K562 (cell line): ENCODE measurements around the gene KRT14. TPM values are rescaled to one million over a fixed set of nuclear protein-coding genes. Genes with fewer than 3 reads are reported as not detected.
"Not testable (repeated sequence)": the region's sequence is repeated elsewhere in the genome, so short reads cannot be mapped to it uniquely, and the experiment has no call there.

Experiments
- ATAC-seq: fragments of 200-7000 bp; cut with Tn5 transposase; 3 replicates; pipeline ENCODE4 v1.9.1; 2020; ENCODE audit warnings: moderate library complexity
- BruUV-seq: library from RNA; stranded (reverse); fragments of 400-500 nt; replicated peaks from 2 replicates; lab custom pipeline; 2021; lab: Mats Ljungman, UMichigan
- CTCF ChIA-PET: fragments of 300-600 bp; formaldehyde crosslinking; extraction: SDS; loops from one replicate; lab custom pipeline; 2021; ENCODE audit warnings: low intra/inter-chr PET ratio; lab: Yijun Ruan, JAX
- POLR2A ChIA-PET: fragments of 300-600, 350-650 bp; sonication (Branson Sonifier 250); formaldehyde crosslinking; extraction: SDS; loops from one replicate; lab custom pipeline; 2021; ENCODE audit warnings: antibody characterized with exemption, inconsistent platforms; lab: Yijun Ruan, JAX
- DNase-seq, 4 experiments: peaks; one replicate each; pipeline versions ENCODE4 v3.0.0 to v3.0.0-alpha.2; 2011 to 2018; ENCODE audit warnings: low spot score in 3 of 4, mixed read lengths in 3 of 4; ENCODE audit errors: extremely low read depth in 1 of 4
- FAIRE-seq: peaks from 2 replicates; lab custom pipeline; 2011; peaks lifted over from hg19 to GRCh38; lab: Jason Lieb, UNC
- H2AFZ ChIP-seq: 2 replicates; pipeline ENCODE4 v1.6.0; 2011; ENCODE audit warnings: low read depth, low read length, control low read depth, inconsistent platforms
- H3K27ac ChIP-seq: fragments of 200-600 bp; 3 replicates; pipeline ENCODE4 v1.8.0; 2011; ENCODE audit warnings: low read depth, mild to moderate bottlenecking, control low read depth, inconsistent platforms, low read length, moderate library complexity, mixed read lengths; ENCODE audit errors: extremely low read depth
- H3K27me3 ChIP-seq, 2 experiments: fragments of 300-600 bp in 1 of 2; 2 replicates in 1 of 2; 3 replicates in 1 of 2; pipeline versions ENCODE4 v1.6.0 to v1.8.0; 2011; ENCODE audit warnings: inconsistent platforms in 2 of 2, low read length in 2 of 2, mild to moderate bottlenecking in 1 of 2, mixed read lengths in 1 of 2, moderate library complexity in 1 of 2; ENCODE audit not compliant: control insufficient read depth in 2 of 2, insufficient read depth in 2 of 2
- H3K36me3 ChIP-seq: fragments of 300-600 bp; 3 replicates; pipeline ENCODE4 v1.8.0; 2011; ENCODE audit warnings: mild to moderate bottlenecking, low read length, inconsistent platforms; ENCODE audit not compliant: control insufficient read depth, insufficient read depth
- H3K4me1 ChIP-seq, 2 experiments: fragments of 200-600 bp in 1 of 2; replicated peaks in 1 of 2; 2 replicates in 1 of 2; 3 replicates in 1 of 2; pipeline versions ENCODE4 v1.5.1 to v1.8.0; 2011; ENCODE audit warnings: inconsistent platforms in 2 of 2, low read length in 2 of 2, mild to moderate bottlenecking in 1 of 2, mixed read lengths in 1 of 2, moderate library complexity in 1 of 2; ENCODE audit not compliant: control insufficient read depth in 2 of 2, insufficient read depth in 2 of 2
- H3K4me2 ChIP-seq: 2 replicates; pipeline ENCODE4 v1.6.1; 2011; ENCODE audit warnings: low read length, control low read depth, inconsistent platforms, mixed read lengths; ENCODE audit not compliant: insufficient read depth
- H3K4me3 ChIP-seq: fragments of 200-600 bp; sonication (generic), shearing (Covaris generic); 2 replicates; pipeline ENCODE4 v1.5.1; 2016; ENCODE audit warnings: control low read depth, inconsistent platforms
- H3K79me2 ChIP-seq: fragments of 200-600 bp; 3 replicates; pipeline ENCODE4 v1.8.0; 2011; ENCODE audit warnings: low read length, inconsistent platforms; ENCODE audit not compliant: control insufficient read depth, insufficient read depth
- H3K9ac ChIP-seq, 2 experiments: 2 replicates each; pipeline versions ENCODE4 v1.6.0 to v1.6.1; 2011; ENCODE audit warnings: low read depth in 2 of 2, low read length in 2 of 2, control low read depth in 1 of 2, inconsistent platforms in 1 of 2, mild to moderate bottlenecking in 1 of 2, mixed read lengths in 1 of 2; ENCODE audit not compliant: insufficient read depth in 1 of 2
- H3K9me1 ChIP-seq: one replicate; pipeline ENCODE4 v1.6.0; 2011; ENCODE audit warnings: inconsistent platforms, mild to moderate bottlenecking, low read length, moderate library complexity; ENCODE audit not compliant: control insufficient read depth, insufficient read depth
- H3K9me3 ChIP-seq: replicated peaks from 2 replicates; pipeline ENCODE4 v1.5.1; 2011; ENCODE audit warnings: low read depth, low read length, inconsistent platforms; ENCODE audit not compliant: control insufficient read depth, insufficient read depth
- H4K20me1 ChIP-seq: replicated peaks from 2 replicates; pipeline ENCODE4 v1.6.1; 2011; ENCODE audit warnings: low read length, inconsistent platforms, mixed read lengths; ENCODE audit not compliant: control insufficient read depth, insufficient read depth
- CTCF ChIP-seq, 3 experiments: IDR thresholded peaks in 2 of 3; conservative IDR thresholded peaks in 1 of 3; 2 replicates each; pipeline ENCODE4 v1.5.1; 2011 to 2012; ENCODE audit warnings: low read length in 3 of 3, mild to moderate bottlenecking in 3 of 3, control low read depth in 2 of 3, improper control_type of control experiment in 1 of 3, inconsistent platforms in 1 of 3, low read depth in 1 of 3, mixed read lengths in 1 of 3, moderate library complexity in 1 of 3; ENCODE audit not compliant: insufficient read depth in 2 of 3
- RAD21 ChIP-seq, 2 experiments: fragments of 250-450 bp in 1 of 2; fragments of 450-650 bp in 1 of 2; sonication (Bioruptor Pico) in 1 of 2; formaldehyde crosslinking in 1 of 2; IDR thresholded peaks in 1 of 2; conservative IDR thresholded peaks in 1 of 2; 2 replicates each; pipeline versions ENCODE4 v1.4.0 to v1.8.0; 2020 to 2022; ENCODE audit warnings: mild to moderate bottlenecking in 2 of 2, moderate library complexity in 1 of 2
- WGBS: fragments of 100-300 bp; shearing (Covaris generic); methylation state at CpG from one replicate; pipeline ENCODE4 v1.1.6; 2016; ENCODE audit warnings: low coverage, mixed read lengths; ENCODE audit not compliant: insufficient coverage; ENCODE audit errors: missing lambda C conversion rate; 5-methylcytosine and 5-hydroxymethylcytosine counted together
- in situ Hi-C: fragments of 300-500 bp; cut with MboI; formaldehyde crosslinking; loops from 4 replicates; pipeline ENCODE4 v1.15.0; 2018; ENCODE audit warnings: inconsistent platforms, mixed read lengths
- intact Hi-C: fragments of 100-400 bp; cut with micrococcal nuclease; formaldehyde crosslinking; loops from 2 replicates; pipeline ENCODE4 v1.14.2; 2022
- polyA plus RNA-seq, 8 experiments: library from polyadenylated mRNA; depleted of rRNA in 4 of 8; stranded (reverse) in 5 of 8; unstranded in 3 of 8; fragments of >200 nt; fragmentation: Nextera tagmentation in 2 of 8; fragmentation: Illumina TruSeq in 1 of 8; extraction: Ambion mirVana in 2 of 8; extraction: Trizol in 1 of 8; gene quantifications; 2 replicates each; pipeline versions ENCODE4 v1.2.1 to v1.2.3, GENCODE V29; 2011 to 2014; ENCODE audit warnings: inconsistent platforms in 1 of 8, missing spikeins in 1 of 8
- total RNA-seq, 7 experiments: library from RNA; depleted of rRNA in 6 of 7; stranded (reverse); fragments of >200 nt in 6 of 7; fragmentation: Illumina TruSeq in 2 of 7; extraction: Trizol in 2 of 7; gene quantifications; 2 replicates each; pipeline versions ENCODE4 v1.2.1 to v1.2.3, GENCODE V29; 2011 to 2021; ENCODE audit warnings: low replicate concordance in 1 of 7

Gene KRT14
- total and polyA plus RNA-seq, 9 of the 15 experiments (the other 6 are each of a cell fraction or from before 2014, with no cell fraction given), result 0.22 TPM; not detected in 8

- intact Hi-C loops, FAIRE-seq: not testable (repeated sequence)
Observed at GRCh38 chr17:41610061-41610517, 23.4 kb upstream of the KRT14 start.

More at GRCh38 chr17:41610061-41610517, 23.4 kb upstream of the KRT14 start:
- not testable (repeated sequence) for H3K27ac ChIP-seq, H3K9me1 ChIP-seq, H3K36me3 ChIP-seq
- TF ChIP-seq CTCF (IDR thresholded peaks at IDR 0.05 in 2 of 3, conservative IDR thresholded peaks at IDR 0.05 in 1 of 3; ENCODE audit: insufficient read depth in 2 of 3, low read depth in 1 of 3, low read length in 3 of 3) (peak; percentile 21 to 37 (median 29); a peak in 4 of 6 replicates), RAD21 (CRISPR knock-in tag; conservative IDR thresholded peaks at IDR 0.05 in 1 of 2, IDR thresholded peaks at IDR 0.05 in 1 of 2) (peak in 1 of 2 experiments; percentile 22; a peak in 1 of 4 replicates)
- TF ChIP-seq, all 486 proteins: peak for 2; not testable (repeated sequence) for 484
- H3K9ac ChIP-seq, H3K9me3 ChIP-seq, H2AFZ ChIP-seq, CTCF ChIA-PET, H3K4me2 ChIP-seq, H3K4me1 ChIP-seq, H3K79me2 ChIP-seq, in situ Hi-C loops, BruUV-seq, H4K20me1 ChIP-seq, H3K4me3 ChIP-seq: not testable (repeated sequence)
- H3K27me3 ChIP-seq, result peaks cover 10 to 49% of the 10 kb centered on the region in 2 experiments
- DNase-seq (peak in 1 of 4 experiments; percentile 23), ATAC-seq (peak; percentile 61)
- POLR2A ChIA-PET, result interaction anchor here (0.6 to 0.8 kb wide), 3 partner anchors 8 to 102 kb away, joined by 3 to 4 read pairs (median 3); no protein-coding TSS in a partner anchor
- 0% methylated on average over 10 of the region's 10 CpGs for WGBS
